Lung microvascular endothelial cell (primary cell): ENCODE results near the gene CDKN3. TPM values are rescaled to one million over a fixed set of nuclear protein-coding genes. Genes with fewer than 3 reads are reported as not detected.
"Not testable (repeated sequence)": the region's sequence is repeated elsewhere in the genome, so short reads cannot be mapped to it uniquely, and the experiment has no call there.

ENCODE experiments used
- DNase-seq, 2 donors: peaks; one replicate each; pipeline versions ENCODE4 v3.0.0 to v3.0.0-alpha.2; 2010; ENCODE audit warnings: low read depth in 2 of 2
- total RNA-seq: library from RNA; depleted of rRNA; stranded (reverse); fragments of >200 nt; gene quantifications from 2 replicates; pipeline ENCODE4 v1.2.1, GENCODE V29; 2014

Gene CDKN3
- total RNA-seq, 1 donor from 2014 or later, result 10.1 TPM

GRCh38 chr14:54423991-54424390 is 27.2 kb downstream of the CDKN3 start:
- no peak for DNase-seq

GRCh38 chr14:54424479-54424901 is 27.7 kb downstream of the CDKN3 start:
- DNase-seq, result no peak

- no peak for DNase-seq
These were observed 28.3 kb downstream of the CDKN3 start for GRCh38 chr14:54425068-54425467.

GRCh38 chr14:54425537-54426274 is 28.9 kb downstream of the CDKN3 start:
- no peak for DNase-seq

- DNase-seq, result no peak
These were observed 31.1 kb downstream of the CDKN3 start for GRCh38 chr14:54427871-54428270.

GRCh38 chr14:54428527-54428926 is 31.7 kb downstream of the CDKN3 start:
- DNase-seq, result peak; percentile 26 to 30

GRCh38 chr14:54435500-54435981 is 38.7 kb downstream of the CDKN3 start:
- DNase-seq, result peak; percentile 67 to 77

- not testable (repeated sequence) for DNase-seq
These were observed 41.1 kb downstream of the CDKN3 start for GRCh38 chr14:54437954-54438353.

- no peak for DNase-seq
These were observed 41.9 kb downstream of the CDKN3 start for GRCh38 chr14:54438703-54439102.

GRCh38 chr14:54440037-54440436 is 43.2 kb downstream of the CDKN3 start:
- no peak for DNase-seq

GRCh38 chr14:54440476-54440872 is 43.7 kb downstream of the CDKN3 start:
- peak in 1 of 2 donors; percentile 6 for DNase-seq

GRCh38 chr14:54440873-54441868 is 44.4 kb downstream of the CDKN3 start, which contains the start of gene CNIH1:
TSS of gene CNIH1 (minus strand) at chr14:54441374. CDS start at chr14:54441327, 47 bp downstream.
- DNase-seq, result peak; percentile 93 to 96

GRCh38 chr14:54442961-54443360 is 46.2 kb downstream of the CDKN3 start:
- not testable (repeated sequence) for DNase-seq

- DNase-seq, result no peak
These were observed 47.2 kb downstream of the CDKN3 start for GRCh38 chr14:54443981-54444380.

- DNase-seq, result no peak
These were observed 47.9 kb downstream of the CDKN3 start for GRCh38 chr14:54444681-54445080.

GRCh38 chr14:54446161-54446693 is 49.4 kb downstream of the CDKN3 start:
- DNase-seq, result no peak

- no peak for DNase-seq
These were observed 50.5 kb downstream of the CDKN3 start for GRCh38 chr14:54447231-54447692.

- DNase-seq, result peak in 1 of 2 donors; percentile 11
These were observed 53.7 kb downstream of the CDKN3 start for GRCh38 chr14:54450535-54450934.

- no peak for DNase-seq
These were observed 54.4 kb downstream of the CDKN3 start for GRCh38 chr14:54451121-54451601.

GRCh38 chr14:54451961-54452360 is 55.2 kb downstream of the CDKN3 start:
- DNase-seq, result no peak

- DNase-seq, result no peak
These were observed 56.4 kb downstream of the CDKN3 start for GRCh38 chr14:54453252-54453651.
